HepG2 (cell line): Measurements from ENCODE around the gene USP34. TPM values are rescaled to one million over a fixed set of nuclear protein-coding genes. Genes with fewer than 3 reads are reported as not detected.

Experiments used
- FOXO4 ChIP-seq: sonication (generic); formaldehyde crosslinking; conservative IDR thresholded peaks from 2 replicates; pipeline ENCODE4 v1.8.1; 2023; ENCODE audit warnings: missing genetic modification reagents
- HNF1A ChIP-seq, 2 experiments: sonication (generic) in 1 of 2; formaldehyde crosslinking in 1 of 2; IDR thresholded peaks; 2 replicates each; pipeline versions ENCODE4 v1.4.0 to v1.6.1; 2016 to 2020; ENCODE audit warnings: borderline replicate concordance in 1 of 2, low read depth in 1 of 2, mild to moderate bottlenecking in 1 of 2, missing genetic modification reagents in 1 of 2
- KDM6A ChIP-seq: IDR thresholded peaks from 2 replicates; pipeline ENCODE4 v1.6.1; 2016; ENCODE audit warnings: low read depth
- MAFK ChIP-seq, 2 experiments: IDR thresholded peaks in 1 of 2; conservative IDR thresholded peaks in 1 of 2; 2 replicates each; pipeline ENCODE4 v1.6.1; 2011; ENCODE audit warnings: improper control_type of control experiment in 2 of 2, low read length in 2 of 2
- PHF21A ChIP-seq: sonication (generic); formaldehyde crosslinking; IDR thresholded peaks from 2 replicates; pipeline ENCODE4 v1.5.0; 2020; ENCODE audit warnings: mild to moderate bottlenecking, missing genetic modification reagents
- PHF8 ChIP-seq: sonication (generic); formaldehyde crosslinking; IDR thresholded peaks from 2 replicates; pipeline ENCODE4 v1.5.0; 2020; ENCODE audit warnings: missing genetic modification reagents
- SIX4 ChIP-seq: sonication (generic); formaldehyde crosslinking; IDR thresholded peaks from 2 replicates; pipeline ENCODE4 v1.4.0; 2020; ENCODE audit warnings: missing genetic modification reagents
- TFE3 ChIP-seq: IDR thresholded peaks from 2 replicates; pipeline ENCODE4 v1.6.1; 2016
- ZBTB21 ChIP-seq: sonication (generic); formaldehyde crosslinking; IDR thresholded peaks from 2 replicates; pipeline ENCODE4 v1.4.0; 2020; ENCODE audit warnings: missing genetic modification reagents
- ZNF121 ChIP-seq: sonication (generic); formaldehyde crosslinking; IDR thresholded peaks from 2 replicates; pipeline ENCODE4 v1.5.0; 2020; ENCODE audit warnings: mild to moderate bottlenecking, missing genetic modification reagents
- ZNF138 ChIP-seq: sonication (generic); formaldehyde crosslinking; IDR thresholded peaks from 2 replicates; pipeline ENCODE4 v1.5.0; 2020; ENCODE audit warnings: mild to moderate bottlenecking, low read depth, missing genetic modification reagents
- ZNF207 ChIP-seq: fragments of 450-650 bp; IDR thresholded peaks from 2 replicates; pipeline ENCODE4 v1.6.1; 2016; ENCODE audit warnings: antibody characterized with exemption, borderline replicate concordance
- ZNF280D ChIP-seq: sonication (generic); formaldehyde crosslinking; IDR thresholded peaks from 2 replicates; pipeline ENCODE4 v1.5.1; 2020; ENCODE audit warnings: mild to moderate bottlenecking, missing genetic modification reagents
- ZNF460 ChIP-seq: sonication (generic); formaldehyde crosslinking; IDR thresholded peaks from 2 replicates; pipeline ENCODE4 v1.5.1; 2020; ENCODE audit warnings: missing genetic modification reagents, mild to moderate bottlenecking, borderline replicate concordance
- ZNF501 ChIP-seq: sonication (generic); formaldehyde crosslinking; IDR thresholded peaks from 2 replicates; pipeline ENCODE4 v1.5.1; 2020; ENCODE audit warnings: mild to moderate bottlenecking, moderate library complexity, missing genetic modification reagents
- polyA plus RNA-seq, 8 experiments: library from polyadenylated mRNA; depleted of rRNA in 3 of 8; stranded (reverse) in 7 of 8; unstranded in 1 of 8; fragments of >200 nt; fragmentation: Illumina TruSeq in 4 of 8; extraction: Trizol in 4 of 8; gene quantifications; 2 replicates each; pipeline versions ENCODE4 v1.2.1 to v1.2.3, GENCODE V29; 2011 to 2016; ENCODE audit warnings: low read depth in 4 of 8, missing spikeins in 1 of 8, mixed read lengths in 1 of 8; ENCODE audit not compliant: insufficient read depth in 1 of 8
- total RNA-seq, 5 experiments: library from RNA; depleted of rRNA; stranded (reverse); fragments of >200 nt; fragmentation: Illumina TruSeq; extraction: Trizol; gene quantifications; 2 replicates each; pipeline ENCODE4 v1.2.3, GENCODE V29; 2016; ENCODE audit warnings: low read depth in 1 of 5

The USP34 gene
- total and polyA plus RNA-seq, 2 of the 13 experiments (the other 11 are each of a cell fraction or from before 2014, with no cell fraction given), result 99.2 to 100 TPM

GRCh38 chr2:61176755-61177726 is 293.8 kb downstream of the USP34 start (continued):
- TF ChIP-seq HNF1A (IDR thresholded peaks at IDR 0.05; ENCODE audit: low read depth) (no peak), HNF1A (CRISPR knock-in tag; IDR thresholded peaks at IDR 0.05; ENCODE audit: borderline replicate concordance) (peak; percentile 75), ZNF280D (CRISPR knock-in tag) (peak; percentile 81; the same call in 1 of the 2 replicates), PHF21A (CRISPR knock-in tag) (peak; percentile 68), TFE3 (CRISPR knock-in tag) (peak; percentile 90), ZBTB21 (CRISPR knock-in tag) (peak; percentile 52; the same call in 1 of the 2 replicates), KDM6A (CRISPR knock-in tag) (0 out of 2 replicates have a peak, but pooled peaks have one; percentile 29), ZNF501 (peak; percentile 86), FOXO4 (CRISPR knock-in tag) (0 out of 2 replicates have a peak, but pooled peaks have one; percentile 24), ZNF138 (peak; percentile 45; the same call in 1 of the 2 replicates), PHF8 (peak; percentile 99), ZNF121 (peak; percentile 95), SIX4 (CRISPR knock-in tag) (0 out of 2 replicates have a peak, but pooled peaks have one; percentile 2), MAFK (conservative IDR thresholded peaks at IDR 0.05 in 1 of 2, IDR thresholded peaks at IDR 0.05 in 1 of 2; ENCODE audit: low read length in 2 of 2) (0 out of 4 replicates have a peak, but pooled peaks of 1 of the 2 experiments have one; percentile 1), ZNF207 (no peak), ZNF460 (CRISPR knock-in tag) (no peak)
